HCT116 (cell line): ENCODE measurements around the gene CRIP2. TPM values are rescaled to one million over a fixed set of nuclear protein-coding genes. Genes with fewer than 3 reads are reported as not detected.

Experiments used
- ATAC-seq: fragments of 200-7000 bp; cut with Tn5 transposase; 2 replicates; pipeline ENCODE4 v1.9.1; 2020; ENCODE audit warnings: mild to moderate bottlenecking, moderate library complexity
- BruUV-seq: library from RNA; stranded (reverse); fragments of 400-500 nt; replicated peaks from 2 replicates; lab custom pipeline; 2021; lab: Mats Ljungman, UMichigan
- CTCF ChIA-PET: fragments of 300-600 bp; sonication (Branson Sonifier 250); formaldehyde crosslinking; loops from one replicate; lab custom pipeline; 2021; ENCODE audit warnings: antibody characterized with exemption; lab: Charles Lee
- POLR2A ChIA-PET: fragments of 300-600, 350-600 bp; sonication (Branson Sonifier 250); formaldehyde crosslinking; loops from one replicate; lab custom pipeline; 2021; ENCODE audit warnings: antibody characterized with exemption; lab: Charles Lee
- RAD21 ChIA-PET, 2 experiments: fragments of 300-600 bp; sonication (Branson Sonifier 250); formaldehyde crosslinking; loops; one replicate each; lab custom pipeline; 2023; ENCODE audit warnings: low total read pairs in 2 of 2; ENCODE audit not compliant: uncharacterized antibody in 2 of 2, unreplicated experiment in 2 of 2, low non-redundant PET in 1 of 2; lab: Charles Lee
- DNase-seq: peaks from one replicate; pipeline ENCODE4 v3.0.0-alpha.2; 2010; ENCODE audit warnings: low read depth, low spot score
- H2AFZ ChIP-seq: fragments of 200-600 bp; shearing (Covaris generic), sonication (generic); 2 replicates; pipeline ENCODE4 v1.6.1; 2017; ENCODE audit warnings: low read depth, mixed run types, mixed read lengths, antibody characterized with exemption, low read length; ENCODE audit not compliant: poor library complexity, severe bottlenecking
- H3K27ac ChIP-seq: 2 replicates; pipeline ENCODE4 v1.5.1; 2012; ENCODE audit warnings: low read depth, low read length
- H3K27me3 ChIP-seq: fragments of 200-600 bp; sonication (generic); 2 replicates; pipeline ENCODE4 v1.6.1; 2016; ENCODE audit warnings: mixed run types, low read length, mixed read lengths; ENCODE audit not compliant: insufficient read depth
- H3K36me3 ChIP-seq, 2 experiments: fragments of 200-500 bp in 1 of 2; fragments of 200-600 bp in 1 of 2; sonication (Bioruptor generic) in 1 of 2; sonication (generic) in 1 of 2; 2 replicates each; pipeline versions ENCODE4 v1.5.1 to v1.6.1; 2014 to 2016; ENCODE audit warnings: low read length in 2 of 2, inconsistent platforms in 1 of 2, mixed read lengths in 1 of 2, mixed run types in 1 of 2; ENCODE audit not compliant: insufficient read depth in 2 of 2, control insufficient read depth in 1 of 2
- H3K4me1 ChIP-seq, 2 experiments: fragments of 200-600 bp in 1 of 2; sonication (generic) in 1 of 2; 2 replicates each; pipeline versions ENCODE4 v1.5.1 to v1.6.1; 2012 to 2017; ENCODE audit warnings: low read length in 2 of 2, inconsistent platforms in 1 of 2, mild to moderate bottlenecking in 1 of 2, mixed read lengths in 1 of 2, mixed run types in 1 of 2, moderate library complexity in 1 of 2; ENCODE audit not compliant: insufficient read depth in 2 of 2, control insufficient read depth in 1 of 2
- H3K4me2 ChIP-seq: fragments of 200-600 bp; sonication (generic); 2 replicates; pipeline ENCODE4 v1.6.1; 2017; ENCODE audit warnings: mixed run types, low read length, mixed read lengths
- H3K4me3 ChIP-seq, 2 experiments: fragments of 200-600 bp in 1 of 2; sonication (generic) in 1 of 2; replicated peaks in 1 of 2; 2 replicates each; pipeline ENCODE4 v1.5.1; 2011 to 2016; ENCODE audit warnings: low read length in 2 of 2, control low read depth in 1 of 2, low read depth in 1 of 2, mild to moderate bottlenecking in 1 of 2, mixed read lengths in 1 of 2, mixed run types in 1 of 2
- H3K79me2 ChIP-seq: fragments of 200-600 bp; sonication (generic); 2 replicates; pipeline ENCODE4 v1.6.1; 2017; ENCODE audit warnings: mild to moderate bottlenecking, mixed run types, low read length, moderate library complexity, mixed read lengths; ENCODE audit not compliant: insufficient read depth
- H3K9ac ChIP-seq: fragments of 200-600 bp; sonication (generic); 2 replicates; pipeline ENCODE4 v1.6.1; 2016; ENCODE audit warnings: low read length, mixed read lengths
- H3K9me2 ChIP-seq: fragments of 200-600 bp; sonication (generic), shearing (Covaris generic); 2 replicates; pipeline ENCODE4 v1.6.1; 2017; ENCODE audit warnings: mixed run types, mild to moderate bottlenecking, moderate library complexity; ENCODE audit not compliant: insufficient read depth
- H3K9me3 ChIP-seq, 2 experiments: fragments of 200-500 bp in 1 of 2; fragments of 200-600 bp in 1 of 2; sonication (Bioruptor generic) in 1 of 2; sonication (generic) in 1 of 2; 2 replicates each; pipeline ENCODE4 v1.6.1; 2014 to 2017; ENCODE audit warnings: low read length in 2 of 2, mixed read lengths in 2 of 2, inconsistent platforms in 1 of 2, low read depth in 1 of 2, mild to moderate bottlenecking in 1 of 2, mixed run types in 1 of 2, moderate library complexity in 1 of 2; ENCODE audit not compliant: control insufficient read depth in 1 of 2, insufficient read depth in 1 of 2
- H4K20me1 ChIP-seq: fragments of 200-600 bp; sonication (generic), shearing (Covaris generic); 2 replicates; pipeline ENCODE4 v1.6.1; 2017; ENCODE audit warnings: mixed run types, mild to moderate bottlenecking, moderate library complexity; ENCODE audit not compliant: insufficient read depth
- CEBPB ChIP-seq: IDR thresholded peaks from 2 replicates; pipeline ENCODE4 v1.6.1; 2012; ENCODE audit warnings: low read depth
- FOSL1 ChIP-seq: IDR thresholded peaks from 2 replicates; pipeline ENCODE4 v1.6.1; 2012; ENCODE audit warnings: low read depth
- JUND ChIP-seq: IDR thresholded peaks from 2 replicates; pipeline ENCODE4 v1.6.1; 2012
- POLR2AphosphoS5 ChIP-seq: IDR thresholded peaks from 2 replicates; pipeline ENCODE4 v1.6.1; 2011; ENCODE audit warnings: mild to moderate bottlenecking, low read depth, low read length, moderate library complexity
- RAD21 ChIP-seq: IDR thresholded peaks from 2 replicates; pipeline ENCODE4 v1.6.1; 2012; ENCODE audit warnings: low read depth, mild to moderate bottlenecking
- REST ChIP-seq: IDR thresholded peaks from 2 replicates; pipeline ENCODE4 v1.6.1; 2012; ENCODE audit warnings: low read depth
- SP1 ChIP-seq: IDR thresholded peaks from 2 replicates; pipeline ENCODE4 v1.6.1; 2012; ENCODE audit warnings: low read depth
- ZNF274 ChIP-seq: fragments of 200-500 bp; sonication (Bioruptor generic); IDR thresholded peaks from 2 replicates; pipeline ENCODE4 v1.6.1; 2014; ENCODE audit warnings: mild to moderate bottlenecking, low read depth, low read length, inconsistent platforms
- intact Hi-C: fragments of 100-400 bp; cut with micrococcal nuclease; formaldehyde crosslinking; loops from 2 replicates; pipeline ENCODE4 v1.10.0; 2022
- total RNA-seq: library from RNA; stranded (reverse); gene quantifications from one replicate; pipeline ENCODE4 v1.2.1, GENCODE V29; 2021; ENCODE audit not compliant: unreplicated experiment
- TF ChIP-seq, protein P1 (sequence below): IDR thresholded peaks from 2 replicates; pipeline ENCODE4 v1.6.1; 2011; ENCODE audit warnings: mild to moderate bottlenecking, low read length, moderate library complexity; ENCODE audit not compliant: insufficient replicate concordance; ENCODE audit errors: extremely low read depth

CRIP2 gene
- total RNA-seq, 1 experiment from 2014 or later = 31.1 TPM

DNA sequence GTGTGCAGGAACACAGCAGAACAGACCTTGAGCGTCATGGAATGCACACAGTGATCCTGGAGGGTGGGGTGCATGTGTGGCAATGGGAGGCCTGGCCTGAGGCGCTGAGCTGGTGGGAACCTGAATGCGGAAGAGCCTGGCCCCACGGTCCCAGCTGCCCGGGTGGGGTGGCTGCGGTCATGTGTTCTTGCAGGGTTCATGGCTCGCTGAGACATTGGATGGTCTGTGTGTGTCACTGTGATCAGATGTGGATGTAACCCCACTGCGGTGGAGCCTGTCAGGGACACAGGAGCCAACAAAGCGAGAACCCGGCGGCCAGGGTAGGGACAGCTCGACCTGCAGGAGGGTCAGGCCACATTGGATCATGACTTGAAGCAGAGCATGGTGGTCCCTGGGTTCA, 31.8 kb upstream of the CRIP2 start:
- no peak overlapping the region for H3K4me2 ChIP-seq
- DNase-seq (no peak), ATAC-seq (no peak)
- CTCF ChIA-PET = no interaction called here
- H3K27me3 ChIP-seq = no peaks in the 10 kb centered on the region
- no peaks in the 10 kb centered on the region for H3K9me2 ChIP-seq
- no peaks in the 10 kb centered on the region for H4K20me1 ChIP-seq
- no TSS peak for BruUV-seq
- no peak for TF ChIP-seq ZNF274
- no peak for TF ChIP-seq REST
- no peak for TF ChIP-seq SP1
- no peak for TF ChIP-seq CEBPB
- TF ChIP-seq JUND = no peak
- TF ChIP-seq FOSL1 = no peak
- TF ChIP-seq, protein P1, sequence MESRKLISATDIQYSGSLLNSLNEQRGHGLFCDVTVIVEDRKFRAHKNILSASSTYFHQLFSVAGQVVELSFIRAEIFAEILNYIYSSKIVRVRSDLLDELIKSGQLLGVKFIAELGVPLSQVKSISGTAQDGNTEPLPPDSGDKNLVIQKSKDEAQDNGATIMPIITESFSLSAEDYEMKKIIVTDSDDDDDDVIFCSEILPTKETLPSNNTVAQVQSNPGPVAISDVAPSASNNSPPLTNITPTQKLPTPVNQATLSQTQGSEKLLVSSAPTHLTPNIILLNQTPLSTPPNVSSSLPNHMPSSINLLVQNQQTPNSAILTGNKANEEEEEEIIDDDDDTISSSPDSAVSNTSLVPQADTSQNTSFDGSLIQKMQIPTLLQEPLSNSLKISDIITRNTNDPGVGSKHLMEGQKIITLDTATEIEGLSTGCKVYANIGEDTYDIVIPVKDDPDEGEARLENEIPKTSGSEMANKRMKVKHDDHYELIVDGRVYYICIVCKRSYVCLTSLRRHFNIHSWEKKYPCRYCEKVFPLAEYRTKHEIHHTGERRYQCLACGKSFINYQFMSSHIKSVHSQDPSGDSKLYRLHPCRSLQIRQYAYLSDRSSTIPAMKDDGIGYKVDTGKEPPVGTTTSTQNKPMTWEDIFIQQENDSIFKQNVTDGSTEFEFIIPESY = no peak
- TF ChIP-seq RAD21 = no peak
- TF ChIP-seq POLR2AphosphoS5 = no peak
- no peaks in the 10 kb centered on the region for H3K9me3 ChIP-seq
- POLR2A ChIA-PET = no interaction called here
- H3K79me2 ChIP-seq = peaks cover 35% of the 10 kb centered on the region
- H3K4me3 ChIP-seq = no peak overlapping the region
- intact Hi-C loops = no loop called here
- H3K9ac ChIP-seq = no peak overlapping the region
- no peak overlapping the region for H2AFZ ChIP-seq
- no peaks in the 10 kb centered on the region for H3K4me1 ChIP-seq
- H3K27ac ChIP-seq = no peak overlapping the region
- peaks cover 6 to 7% of the 10 kb centered on the region in 2 experiments; a peak in 2 of 4 replicates for H3K36me3 ChIP-seq
- RAD21 ChIA-PET = interaction anchor here in 1 of 2 experiments (0.6 kb wide), 1 partner anchor 53 kb away, joined by 3 read pairs; no protein-coding TSS in a partner anchor
